HG03066 (cell line): ENCODE results near the gene ANKRD11.

Source experiments
- ATAC-seq: cut with Tn5 transposase; IDR thresholded peaks from one replicate; pipeline ENCODE4 v1.9.1; 2021; ENCODE audit warnings: low read depth; ENCODE audit not compliant: unreplicated experiment

Gene ANKRD11

DNA sequence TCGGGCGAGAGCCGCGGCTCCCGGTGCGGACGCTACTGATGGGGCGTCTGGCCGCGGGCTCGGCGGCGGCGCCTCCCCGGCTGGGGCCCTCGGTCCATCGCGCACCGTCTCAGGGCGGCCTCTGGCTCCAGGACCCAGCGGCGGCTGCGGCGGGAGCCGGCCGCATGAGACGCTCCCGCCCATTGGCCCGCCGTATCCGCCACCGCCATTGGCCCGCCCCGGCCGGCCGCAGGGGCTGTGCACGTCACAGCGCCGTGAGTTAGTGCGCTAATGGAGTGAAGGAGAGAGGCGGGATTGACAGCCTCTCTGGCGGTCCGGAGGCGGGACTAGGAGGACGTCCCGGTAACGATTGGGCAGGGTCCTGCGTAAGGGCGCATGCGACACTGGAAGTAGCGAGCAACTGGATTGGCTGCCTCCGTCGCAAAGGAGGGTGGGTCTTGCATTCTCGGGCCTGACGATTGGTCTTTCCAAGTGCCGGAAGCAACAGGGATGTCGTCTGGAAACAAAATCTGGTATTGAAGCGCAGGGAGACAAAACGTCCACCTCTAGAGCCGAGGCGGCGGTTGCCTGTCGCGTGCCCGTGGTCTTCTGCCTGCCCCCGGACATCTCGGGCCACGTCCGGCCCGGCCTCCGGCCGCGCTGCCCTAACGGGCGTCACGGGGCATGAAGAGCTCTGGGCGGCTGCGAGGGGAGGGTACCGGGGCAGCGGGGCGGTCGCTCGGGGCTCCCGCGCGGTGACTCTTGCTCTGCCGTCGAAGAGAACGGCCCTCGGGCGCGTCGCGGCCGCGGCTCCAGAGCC lies at the start of gene ANKRD11:
Gene ANKRD11, minus strand, starts transcription at position 123 of the 799 bp plus-strand sequence. CDS start 173,542 bp downstream, outside the sequence.
- ATAC-seq = peak; percentile 85

DNA sequence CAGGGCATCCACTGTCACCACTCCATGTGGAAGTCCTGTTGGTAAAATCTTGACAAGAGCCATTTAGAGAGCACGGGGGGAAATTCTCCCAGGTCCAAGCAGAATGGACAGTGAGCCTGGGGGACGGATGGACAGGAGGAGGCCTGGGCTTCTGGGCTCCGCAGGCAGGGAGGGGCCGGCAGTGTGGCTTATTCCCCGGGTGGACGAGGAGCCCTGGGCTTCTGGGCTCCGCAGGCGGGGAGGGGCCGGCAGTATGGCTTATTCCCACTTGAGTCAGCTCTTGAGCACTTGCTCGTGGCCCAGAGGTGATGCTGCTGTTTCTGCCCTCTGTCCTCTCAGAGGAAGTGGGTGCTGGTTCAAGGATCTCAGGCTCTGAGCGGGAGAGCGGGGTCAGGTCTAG lies 47.9 kb upstream of the ANKRD11 start:
- ATAC-seq = no peak

DNA sequence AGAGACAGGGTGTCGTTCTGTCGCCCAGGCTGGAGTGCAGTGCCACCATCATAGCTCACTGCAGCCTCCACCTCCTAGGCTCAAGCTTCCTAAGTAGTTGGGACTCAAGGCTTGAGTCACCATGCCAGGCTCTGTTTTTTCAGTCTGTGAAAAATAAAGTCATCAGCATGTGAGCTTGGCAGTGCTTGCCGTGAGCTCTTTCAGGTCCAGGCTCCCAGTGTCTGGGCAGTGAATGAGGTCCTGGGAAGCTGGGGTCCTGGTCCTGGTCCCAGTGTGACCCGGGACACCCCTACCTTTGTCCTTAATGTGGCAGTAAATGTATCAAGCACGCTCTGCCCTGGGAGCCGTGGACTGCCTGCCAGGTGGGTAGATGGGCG lies 47.2 kb upstream of the ANKRD11 start:
- no peak for ATAC-seq

DNA sequence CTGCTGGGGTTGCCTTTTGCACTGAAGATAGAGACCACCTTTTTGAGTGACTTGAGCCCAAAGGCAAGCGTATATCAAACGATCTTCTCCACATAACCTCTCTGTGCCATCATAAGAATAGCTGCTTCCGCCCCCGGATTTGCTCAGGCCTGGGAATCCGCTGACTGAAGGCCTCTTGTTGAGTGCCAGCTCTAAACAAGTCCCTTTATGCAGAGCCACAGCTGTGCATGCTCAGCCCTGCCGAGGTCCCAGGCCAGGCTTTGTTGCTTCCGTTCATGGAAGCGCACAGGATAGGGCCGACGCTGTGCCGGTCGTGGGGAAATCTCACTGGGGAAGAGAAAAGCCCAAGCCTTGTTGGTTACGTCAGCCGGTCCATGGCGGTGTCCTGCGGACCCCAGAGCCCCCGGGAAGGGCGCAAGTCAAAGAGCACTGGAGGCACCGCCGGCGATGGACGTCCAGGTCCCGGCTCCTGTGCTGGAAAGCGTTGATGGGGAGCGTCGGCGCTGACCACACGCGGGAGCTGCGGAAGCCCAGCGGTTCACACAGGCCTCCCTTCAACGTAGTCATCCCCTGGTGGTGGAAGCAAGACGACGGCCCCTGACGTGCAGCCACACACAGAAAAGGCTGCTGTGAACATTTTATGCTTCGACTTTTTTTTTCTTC lies 46.7 kb upstream of the ANKRD11 start:
- ATAC-seq = no peak

DNA sequence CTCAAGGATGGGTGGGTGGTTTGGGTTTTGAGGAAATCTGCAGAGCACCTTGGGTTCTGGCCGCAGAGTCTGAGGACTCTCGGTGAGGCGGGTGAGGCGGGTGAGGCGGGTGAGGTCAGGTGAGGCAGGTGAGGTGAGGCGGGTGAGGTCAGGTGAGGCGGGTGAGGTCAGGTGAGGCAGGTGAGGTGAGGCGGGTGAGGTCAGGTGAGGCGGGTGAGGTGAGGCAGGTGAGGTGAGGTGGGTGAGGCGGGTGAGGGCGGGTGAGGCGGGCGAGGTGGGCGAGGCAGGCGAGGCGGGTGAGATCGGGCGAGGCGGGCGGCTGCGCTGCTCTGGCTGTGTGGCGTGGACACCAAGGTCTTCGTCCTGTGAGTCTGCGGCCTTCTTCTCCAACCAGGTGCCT lies 46.0 kb upstream of the ANKRD11 start:
- no peak for ATAC-seq

DNA sequence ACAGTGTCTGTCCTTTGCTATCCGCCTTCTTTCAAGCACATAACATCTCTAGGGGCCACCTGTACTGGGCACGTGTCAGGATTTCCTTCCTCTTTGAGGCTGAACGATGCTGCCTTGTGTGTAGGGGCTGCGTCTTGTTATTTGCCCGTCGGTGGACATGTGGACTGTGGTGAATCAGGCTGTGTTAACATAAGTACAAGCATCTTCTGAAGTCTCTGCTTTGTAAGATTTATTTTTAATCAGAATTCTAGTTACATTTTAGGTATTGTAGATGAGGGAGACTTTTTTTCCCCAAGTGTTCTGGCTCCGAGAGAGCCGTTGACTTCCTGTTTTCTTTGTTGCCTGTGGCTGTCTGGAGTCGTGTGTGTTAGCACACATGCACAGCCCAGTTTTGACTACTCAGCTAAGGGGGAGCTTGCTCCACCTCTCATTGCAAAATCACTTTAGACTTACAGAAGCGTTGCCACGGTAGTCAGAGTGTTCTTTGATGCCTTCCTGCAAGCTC lies 43.9 kb upstream of the ANKRD11 start:
- ATAC-seq = no peak

DNA sequence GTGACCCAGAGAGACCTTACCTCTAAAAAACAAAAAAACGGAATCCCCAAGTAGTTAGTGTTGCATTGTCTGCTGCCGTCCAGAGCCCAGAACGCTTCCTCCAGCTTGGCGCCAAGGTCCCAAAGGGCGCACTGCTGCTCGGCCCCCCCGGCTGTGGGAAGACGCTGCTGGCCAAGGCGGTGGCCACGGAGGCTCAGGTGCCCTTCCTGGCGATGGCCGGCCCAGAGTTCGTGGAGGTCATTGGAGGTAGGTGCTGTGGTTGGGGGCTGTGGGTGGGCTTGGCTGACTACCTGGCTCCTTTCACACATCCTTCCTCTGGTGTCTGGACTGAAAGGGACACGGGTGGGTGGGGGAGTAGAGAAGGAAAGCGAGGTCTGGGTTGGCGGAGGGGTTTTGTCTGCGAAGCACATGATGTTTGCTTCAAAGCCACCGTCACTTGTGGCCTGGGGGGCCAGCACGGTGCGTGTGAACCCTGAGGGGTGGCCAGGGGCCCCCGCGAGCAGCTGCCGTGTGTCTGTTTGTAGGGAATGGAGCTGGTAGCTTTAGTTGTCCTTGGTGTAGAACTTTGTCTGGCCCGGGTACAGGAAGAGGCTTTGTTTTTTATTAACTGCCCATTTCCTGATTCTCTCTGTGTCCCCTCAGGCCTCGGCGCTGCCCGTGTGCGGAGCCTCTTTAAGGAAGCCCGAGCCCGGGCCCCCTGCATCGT lies 41.6 kb upstream of the ANKRD11 start:
- ATAC-seq = no peak

DNA sequence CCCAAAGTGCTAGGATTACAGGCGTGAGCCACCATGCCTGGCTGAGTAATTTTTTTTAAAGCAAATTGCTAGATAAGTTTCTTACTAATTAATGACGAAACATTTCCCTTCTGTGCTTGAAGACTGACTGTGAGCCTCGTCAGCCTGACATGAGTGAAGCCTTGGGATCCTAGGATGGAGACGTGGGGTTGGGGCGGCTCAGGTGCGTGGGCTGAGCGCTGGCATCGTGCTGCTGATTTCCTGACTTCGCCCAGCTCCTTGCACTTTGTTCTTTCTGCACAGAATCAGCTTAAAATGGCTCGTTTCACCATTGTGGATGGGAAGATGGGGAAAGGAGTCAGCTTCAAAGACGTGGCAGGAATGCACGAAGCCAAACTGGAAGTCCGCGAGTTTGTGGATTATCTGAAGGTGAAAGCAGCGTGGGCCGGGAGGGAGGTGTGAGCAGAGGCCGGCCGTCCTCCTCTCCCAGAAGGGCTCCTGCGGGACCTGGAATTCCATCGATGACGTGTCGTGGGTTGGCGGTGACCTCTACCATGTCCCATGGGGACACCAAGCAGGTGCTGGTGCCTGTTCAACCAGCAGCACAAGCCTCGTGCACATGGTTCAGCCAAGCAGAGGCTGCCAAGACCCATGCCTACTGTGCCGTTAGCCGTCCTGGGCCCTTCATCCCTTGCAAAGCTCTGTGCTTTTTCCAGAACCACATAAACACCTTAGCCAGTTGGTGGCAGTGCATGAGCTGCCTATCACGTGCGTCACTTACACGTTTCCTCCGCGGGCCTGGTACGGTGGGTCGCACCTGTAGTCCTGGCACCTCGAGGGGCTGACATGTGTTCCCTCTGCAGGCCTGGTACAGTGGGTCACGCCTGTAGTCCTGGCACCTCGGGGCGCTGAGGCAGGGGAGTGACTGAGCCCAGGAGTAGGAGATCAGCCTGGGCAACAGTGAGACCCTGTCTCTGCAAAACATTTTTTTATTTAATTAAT lies 40.3 kb upstream of the ANKRD11 start:
- no peak for ATAC-seq

DNA sequence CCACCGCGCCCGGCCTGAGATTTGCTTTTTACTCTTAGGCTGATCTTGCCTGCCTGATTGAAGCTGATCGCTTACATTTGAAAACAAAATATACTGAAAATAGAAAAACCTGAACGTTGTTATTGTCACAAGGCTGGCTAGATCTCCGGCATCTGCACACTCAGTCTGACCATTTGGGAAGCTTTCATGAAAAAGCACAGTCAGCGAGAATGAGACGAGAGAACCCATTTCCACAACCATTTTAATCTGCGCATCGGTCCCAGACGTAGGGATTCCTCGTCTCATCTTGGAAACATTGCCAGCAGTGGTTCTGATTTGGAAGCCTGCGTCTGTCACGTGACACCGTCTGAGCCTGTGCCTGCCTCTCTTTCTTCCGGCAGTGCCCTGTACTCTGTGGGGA lies 38.7 kb upstream of the ANKRD11 start:
- no peak for ATAC-seq

DNA sequence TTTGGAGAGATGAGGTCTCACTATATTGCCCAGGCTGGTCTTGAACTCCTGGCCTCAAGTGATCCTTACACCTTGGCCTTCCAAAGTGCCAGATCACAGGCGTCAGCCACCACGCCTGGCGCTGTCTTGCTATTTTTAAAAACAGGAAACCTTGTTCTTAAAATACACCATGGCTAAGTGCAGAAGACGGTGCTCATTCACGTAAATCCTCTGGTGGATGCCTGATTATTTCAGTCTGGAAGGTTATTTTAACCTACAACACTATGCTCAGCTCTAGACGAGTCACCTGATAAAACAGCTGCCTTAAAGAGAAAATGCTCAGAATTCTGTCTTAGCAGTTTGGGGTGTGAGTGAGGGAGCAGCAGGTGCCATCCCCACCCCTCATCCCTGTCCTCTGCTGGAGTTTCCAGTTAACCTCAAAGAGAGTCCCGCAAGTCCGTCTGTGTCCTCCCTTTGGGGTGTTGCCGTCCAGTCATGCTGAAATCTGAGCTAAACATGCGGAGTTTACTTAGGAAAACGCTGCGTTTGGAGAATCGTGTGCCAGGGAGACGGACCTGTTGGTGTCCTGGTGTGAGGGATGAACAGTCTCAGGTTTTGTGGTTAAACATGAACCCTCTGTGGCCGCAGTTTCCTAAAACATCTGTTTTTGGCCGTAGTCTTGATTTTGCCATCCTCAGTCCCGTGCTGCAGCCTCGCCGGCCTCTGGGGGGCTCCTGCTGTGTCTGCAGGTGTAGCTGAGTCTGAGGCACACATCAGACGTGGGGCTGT lies 35.0 kb upstream of the ANKRD11 start:
- ATAC-seq = no peak

DNA sequence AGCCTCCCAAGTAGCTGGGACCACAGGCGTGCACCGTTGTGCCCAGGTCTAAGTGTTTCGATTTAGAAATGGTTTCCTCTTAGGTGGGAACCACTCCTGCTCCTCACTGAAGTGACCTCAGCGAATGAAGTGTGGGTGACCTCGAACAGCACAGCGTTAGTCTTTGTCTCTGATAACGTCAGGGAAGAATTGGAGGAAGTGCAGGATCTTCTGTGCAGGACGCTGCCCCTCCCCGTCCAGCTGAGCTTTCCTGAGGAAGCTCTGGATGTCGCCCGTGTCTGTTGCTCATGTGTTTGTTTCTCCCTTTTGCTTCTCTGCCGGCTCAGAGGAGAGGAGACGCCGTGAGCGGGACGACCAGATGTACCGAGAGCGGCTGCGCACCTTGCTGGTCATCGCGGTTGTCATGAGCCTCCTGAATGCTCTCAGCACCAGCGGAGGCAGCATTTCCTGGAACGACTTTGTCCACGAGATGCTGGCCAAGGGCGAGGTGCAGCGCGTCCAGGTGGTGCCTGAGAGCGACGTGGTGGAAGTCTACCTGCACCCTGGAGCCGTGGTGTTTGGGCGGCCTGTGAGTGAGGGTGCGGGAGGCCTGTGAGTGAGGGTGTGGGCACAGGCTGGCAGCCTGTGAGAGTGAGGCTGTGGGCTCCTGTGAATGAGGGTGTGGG lies 33.5 kb upstream of the ANKRD11 start:
- no peak for ATAC-seq

DNA sequence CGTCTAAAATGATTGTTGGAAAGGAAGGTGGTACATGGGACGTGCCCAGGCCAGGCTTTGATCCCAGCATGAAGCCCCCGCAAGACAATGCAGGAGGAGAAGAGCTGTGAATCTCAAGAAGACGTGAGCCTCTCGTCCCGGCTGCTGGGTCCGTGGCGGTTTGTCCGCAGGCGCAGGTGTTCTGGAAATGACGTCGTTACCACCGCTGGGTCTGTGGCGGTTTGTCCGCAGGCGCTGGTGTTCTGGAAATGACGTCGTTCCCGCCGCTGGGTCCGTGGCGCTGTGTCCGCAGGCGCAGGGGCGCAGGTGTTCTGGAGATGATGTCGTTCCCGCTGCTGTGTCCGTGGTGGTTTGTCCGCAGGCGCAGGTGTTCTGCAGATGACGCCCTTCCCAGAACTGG lies 31.9 kb upstream of the ANKRD11 start:
- ATAC-seq = no peak

DNA sequence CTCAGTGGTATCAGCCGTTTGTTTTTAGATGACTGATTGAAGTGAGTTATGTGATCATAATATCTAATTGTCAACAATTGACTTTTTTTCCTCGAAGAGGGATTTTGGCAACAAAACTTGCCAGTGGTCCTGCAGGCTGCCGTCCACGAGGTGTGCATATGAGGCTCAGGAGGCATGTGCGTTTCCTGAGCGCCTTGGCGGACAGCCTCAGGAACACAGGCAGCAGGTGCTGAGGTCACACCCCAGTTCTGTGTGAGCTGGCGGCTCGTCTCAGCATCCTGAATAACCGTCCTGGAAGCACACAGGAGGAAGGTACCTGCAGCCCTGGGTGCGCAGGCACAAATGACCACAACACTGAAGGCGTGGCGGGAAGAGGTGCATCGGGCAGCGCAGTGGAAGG lies 29.5 kb upstream of the ANKRD11 start:
- ATAC-seq = no peak

DNA sequence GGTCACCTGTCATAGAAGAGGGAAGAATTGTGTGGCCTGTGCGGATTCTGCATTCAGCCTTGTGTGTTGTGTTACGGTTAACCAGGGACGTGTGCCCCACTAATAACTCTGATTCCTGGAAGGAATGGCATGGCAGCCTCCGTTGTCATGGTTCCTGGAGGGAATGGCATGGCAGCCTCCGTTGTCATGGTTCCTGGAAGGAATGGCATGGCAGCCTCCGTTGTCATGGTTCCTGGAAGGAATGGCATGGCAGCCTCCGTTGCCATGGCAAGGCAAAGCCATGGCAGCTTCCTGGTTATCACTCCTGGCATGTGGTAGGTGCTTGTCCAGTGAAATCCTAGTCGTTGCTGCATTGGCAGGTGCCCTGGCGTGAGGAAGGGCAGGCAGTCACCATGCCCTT lies 26.8 kb upstream of the ANKRD11 start:
- no peak for ATAC-seq

DNA sequence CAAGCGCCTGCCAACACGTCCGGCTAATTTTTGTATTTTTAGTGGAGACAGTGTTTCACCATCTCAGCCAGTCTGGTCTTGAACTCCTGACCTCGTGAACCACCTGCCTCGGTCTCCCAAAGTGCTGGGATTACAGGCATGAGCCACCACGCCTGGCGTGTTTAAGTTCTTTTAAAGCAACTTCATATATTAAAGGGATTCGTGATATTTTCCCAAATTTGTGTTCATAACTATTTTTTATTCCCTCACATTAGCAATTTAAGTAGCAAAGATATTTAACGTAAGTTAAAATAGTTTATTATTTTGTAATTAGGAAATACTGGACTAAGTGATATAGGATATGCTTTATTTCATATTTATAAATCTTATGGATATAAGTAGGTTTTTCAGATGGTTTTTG lies 22.1 kb upstream of the ANKRD11 start:
- ATAC-seq = no peak

DNA sequence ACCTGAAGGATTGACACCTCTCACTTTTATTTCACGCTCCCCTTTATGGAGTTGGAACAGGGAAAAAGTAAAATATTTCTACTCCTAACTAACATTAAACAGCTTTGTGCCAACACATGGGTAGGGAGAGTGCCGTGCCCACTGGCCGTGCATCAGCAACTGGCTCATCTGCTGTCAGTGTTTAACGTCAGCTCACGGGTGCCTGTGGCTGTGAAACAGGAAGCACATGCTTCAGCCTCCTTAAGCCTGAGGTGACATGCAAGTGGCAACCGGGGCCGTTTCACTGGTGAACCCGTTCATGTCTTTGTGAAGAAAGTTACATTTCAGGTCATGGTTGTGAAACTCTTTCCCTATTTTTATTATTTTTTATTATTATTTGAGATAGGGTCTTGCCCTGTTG lies 21.0 kb upstream of the ANKRD11 start:
- ATAC-seq = no peak

DNA sequence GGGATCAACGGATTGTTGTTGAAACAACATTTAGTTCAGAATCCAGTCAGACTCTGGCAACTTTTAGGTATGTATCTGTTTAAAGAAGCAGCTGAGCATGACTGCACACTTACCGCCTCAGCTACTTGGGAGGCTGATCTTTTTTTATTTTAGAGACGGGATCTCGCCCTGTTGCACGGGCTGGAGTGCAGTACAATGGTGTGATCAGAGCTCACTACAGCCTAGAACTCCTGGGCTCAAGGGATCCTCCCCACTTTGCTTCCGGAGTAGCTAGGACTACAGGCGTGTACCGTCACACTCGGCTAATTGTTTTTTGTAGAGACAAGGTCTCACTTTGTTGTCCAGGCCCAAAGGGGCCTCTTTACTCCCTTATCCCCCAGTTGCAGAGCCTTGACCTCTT lies 20.2 kb upstream of the ANKRD11 start:
- no peak for ATAC-seq

DNA sequence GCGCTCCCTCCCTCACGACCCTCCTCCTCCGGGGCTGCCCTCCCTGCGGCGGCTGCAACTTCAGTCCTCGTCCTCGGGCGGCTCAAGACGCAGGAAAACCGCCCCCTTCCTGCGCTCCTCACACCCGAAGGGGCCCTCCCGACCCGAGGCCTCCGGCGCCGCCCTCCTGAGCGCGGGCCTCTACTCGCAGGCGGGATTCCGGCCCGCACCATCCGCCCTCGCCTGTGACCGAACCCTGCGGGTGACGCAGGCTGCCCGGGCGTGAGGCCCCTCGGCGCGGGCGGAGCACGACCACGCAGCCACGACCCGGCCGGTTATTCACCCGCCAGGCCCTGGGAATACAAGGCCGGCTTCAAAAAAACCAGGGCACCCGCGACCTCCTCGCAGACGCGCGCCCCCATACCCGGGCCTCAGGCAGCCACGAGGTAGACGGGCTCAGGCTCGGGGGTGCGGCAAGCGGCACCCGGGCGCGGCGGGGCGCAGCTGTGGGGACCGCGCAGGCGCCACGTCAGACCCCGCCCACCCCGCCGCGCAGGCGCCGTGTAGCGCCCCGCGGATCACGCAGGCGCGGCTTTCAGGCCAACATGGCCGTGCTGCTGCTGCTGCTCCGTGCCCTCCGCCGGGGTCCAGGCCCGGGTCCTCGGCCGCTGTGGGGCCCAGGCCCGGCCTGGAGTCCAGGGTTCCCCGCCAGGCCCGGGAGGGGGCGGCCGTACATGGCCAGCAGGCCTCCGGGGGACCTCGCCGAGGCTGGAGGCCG lies 17.7 kb upstream of the ANKRD11 start, which contains the start of gene SPG7:
Gene SPG7, plus strand, starts transcription at position 570 of the 757 bp plus-strand sequence. Its CDS starts 15 bp downstream, at position 585.
- ATAC-seq = peak; percentile 57
